Spleen (tissue), 11 donors: ENCODE measurements around the gene CARM1. TPM values are rescaled to one million over a fixed set of nuclear protein-coding genes. Genes with fewer than 3 reads are reported as not detected.

Experiments
- DNase-seq: peaks from one replicate; pipeline ENCODE4 v3.0.0-alpha.2; 2020
- H3K27ac ChIP-seq, 8 donors: fragments of 200-600 bp; sonication (generic) in 7 of 8; 1 replicate in 4 of 8; 2 replicates in 4 of 8; pipeline versions ENCODE4 v1.5.0 to v1.8.0; 2016 to 2021; ENCODE audit warnings: inconsistent platforms in 4 of 8, mild to moderate bottlenecking in 4 of 8, moderate library complexity in 1 of 8
- H3K27me3 ChIP-seq, 7 donors: fragments of 200-600 bp; sonication (generic) in 6 of 7; replicated peaks in 1 of 7; 1 replicate in 4 of 7; 2 replicates in 3 of 7; pipeline versions ENCODE4 v1.5.0 to v1.8.0; 2016 to 2021; ENCODE audit warnings: inconsistent platforms in 3 of 7, mild to moderate bottlenecking in 1 of 7
- H3K36me3 ChIP-seq, 6 donors: fragments of 200-600 bp; sonication (generic) in 5 of 6; 1 replicate in 4 of 6; 2 replicates in 2 of 6; pipeline versions ENCODE4 v1.5.0 to v1.8.0; 2016 to 2021; ENCODE audit warnings: inconsistent platforms in 2 of 6
- H3K4me1 ChIP-seq, 6 donors: fragments of 200-600 bp; sonication (generic) in 5 of 6; 1 replicate in 3 of 6; 2 replicates in 3 of 6; pipeline versions ENCODE4 v1.5.0 to v1.8.0; 2016 to 2021; ENCODE audit warnings: inconsistent platforms in 3 of 6
- H3K4me3 ChIP-seq, 8 donors: fragments of 200-600 bp; sonication (generic) in 7 of 8; 1 replicate in 4 of 8; 2 replicates in 4 of 8; pipeline versions ENCODE4 v1.5.0 to v1.8.0; 2016 to 2021; ENCODE audit warnings: inconsistent platforms in 4 of 8, mild to moderate bottlenecking in 4 of 8, moderate library complexity in 2 of 8
- H3K9me3 ChIP-seq, 8 donors: fragments of 200-600 bp; sonication (generic) in 7 of 8; 1 replicate in 4 of 8; 2 replicates in 4 of 8; pipeline versions ENCODE4 v1.5.0 to v1.8.0; 2016 to 2021; ENCODE audit warnings: inconsistent platforms in 4 of 8
- POLR2A ChIP-seq, 3 donors: fragments of 450-650 bp; IDR thresholded peaks; one replicate each; pipeline ENCODE4 v1.5.1; 2017; ENCODE audit warnings: antibody characterized with exemption in 3 of 3, mild to moderate bottlenecking in 1 of 3
- POLR2AphosphoS5 ChIP-seq, 3 donors: sonication (generic); formaldehyde crosslinking; IDR thresholded peaks; one replicate each; pipeline ENCODE4 v1.5.1; 2017; ENCODE audit warnings: antibody characterized with exemption in 3 of 3
- WGBS, 5 donors: extraction: QIAGEN DNeasy Blood & Tissue Kit in 3 of 5; methylation state at CpG; one replicate each; pipeline versions ENCODE4 v1.1.5 to v1.1.7; 2013 to 2018; 5-methylcytosine and 5-hydroxymethylcytosine counted together
- intact Hi-C: fragments of 100-400 bp; cut with DNase I; formaldehyde crosslinking; loops from one replicate; pipeline ENCODE4 v1.15.0; 2023; ENCODE audit warnings: low total_unique reads
- polyA plus RNA-seq, 3 donors: library from polyadenylated mRNA; stranded (reverse); fragments of 200-250 nt; gene quantifications; one replicate each; pipeline ENCODE4 v1.2.1, GENCODE V29; 2013
- total RNA-seq, 7 donors: library from RNA; depleted of rRNA in 3 of 7; stranded (reverse); fragments of >200 nt in 3 of 7; fragmentation: NEBNext Ultra II Directional in 4 of 7; extraction: Animal tissue kit (Norgen Biotek cat#: 25700) in 4 of 7; gene quantifications; one replicate each; pipeline versions ENCODE4 v1.1.0 to v1.2.1, GENCODE V29; 2016 to 2021
- TF ChIP-seq, protein P1 (sequence below), 11 experiments: fragments of 200-600 bp in 7 of 11; fragments of 450-650 bp in 4 of 11; sonication (generic) in 4 of 11; IDR thresholded peaks in 8 of 11; conservative IDR thresholded peaks in 3 of 11; 1 replicate in 7 of 11; 2 replicates in 4 of 11; pipeline versions ENCODE4 v1.4.0 to v1.8.0; 2016 to 2021; ENCODE audit warnings: antibody characterized with exemption in 11 of 11, inconsistent platforms in 4 of 11, mild to moderate bottlenecking in 1 of 11
- donor health status: healthy with polysubstance abuse.
- donor health status: DM: no; HTN: no; CAD: no; lungs with moderate emphysema.
- donor health status: DM: no; HTN: no; CAD: no.
- donor health status: Bipolar disorder and iron deficiency.
- donor health status: healthy.
- donor health status: DM: no; HTN: no; CAD: no.
- donor health status: DM: yes; HTN: yes; CAD: no.

CARM1 gene
- total and polyA plus RNA-seq, 10 donors: 13.6 to 32.0 (median 24.6) TPM

DNA sequence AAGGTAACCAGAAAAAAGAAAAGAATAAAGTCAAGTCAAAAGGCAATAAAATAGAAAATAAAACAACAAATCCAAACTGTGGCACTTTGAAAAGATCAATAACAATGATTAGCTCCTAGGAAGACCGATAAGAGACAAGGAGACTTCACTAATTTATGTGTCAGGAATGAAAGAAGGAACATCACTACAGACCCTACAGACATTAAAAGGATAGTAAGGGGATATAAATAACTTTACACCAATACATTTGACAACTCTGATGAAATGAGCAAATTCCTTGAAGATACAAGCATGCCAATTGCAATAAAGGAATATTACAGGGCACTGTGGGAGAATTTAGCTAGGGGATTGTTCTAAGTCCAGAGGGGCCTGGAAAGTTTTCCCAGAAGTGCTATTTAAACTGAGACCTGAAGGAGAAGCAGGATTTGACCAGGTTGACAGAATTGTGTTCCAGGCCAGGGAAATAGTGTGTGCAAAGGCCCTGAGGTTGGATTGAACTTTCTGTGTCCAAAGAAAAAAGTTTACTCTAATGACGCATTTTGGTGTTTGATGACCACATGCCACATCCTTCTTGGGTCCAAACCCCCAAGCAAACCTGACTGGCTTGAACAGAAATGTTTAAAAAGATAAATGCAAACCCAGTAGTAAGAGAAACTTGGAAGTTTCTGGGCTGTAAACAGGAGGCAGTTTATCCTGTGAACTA is 24.7 kb upstream of the CARM1 start:
- H3K4me1 ChIP-seq: peaks cover 0 to 23% (median 2%) of the 10 kb centered on the region in 6 donors
- WGBS, 5 donors: 84 to 90% (median 89%) methylated on average over 2 of the region's 2 CpGs
- intact Hi-C loops: no loop called here
- peaks cover 0 to 22% (median 11%) of the 10 kb centered on the region in 8 donors for H3K9me3 ChIP-seq
- H3K36me3 ChIP-seq: peaks cover 0 to 15% (median 0%) of the 10 kb centered on the region in 6 donors
- H3K27me3 ChIP-seq: peaks cover 0 to 25% (median 0%) of the 10 kb centered on the region in 7 donors
- no peak overlapping the region for H3K27ac ChIP-seq
- no peak overlapping the region for H3K4me3 ChIP-seq
- DNase-seq: no peak
- TF ChIP-seq POLR2AphosphoS5 (IDR thresholded peaks at IDR 0.05) (no peak), POLR2A (IDR thresholded peaks at IDR 0.05) (no peak)
- TF ChIP-seq, protein P1, sequence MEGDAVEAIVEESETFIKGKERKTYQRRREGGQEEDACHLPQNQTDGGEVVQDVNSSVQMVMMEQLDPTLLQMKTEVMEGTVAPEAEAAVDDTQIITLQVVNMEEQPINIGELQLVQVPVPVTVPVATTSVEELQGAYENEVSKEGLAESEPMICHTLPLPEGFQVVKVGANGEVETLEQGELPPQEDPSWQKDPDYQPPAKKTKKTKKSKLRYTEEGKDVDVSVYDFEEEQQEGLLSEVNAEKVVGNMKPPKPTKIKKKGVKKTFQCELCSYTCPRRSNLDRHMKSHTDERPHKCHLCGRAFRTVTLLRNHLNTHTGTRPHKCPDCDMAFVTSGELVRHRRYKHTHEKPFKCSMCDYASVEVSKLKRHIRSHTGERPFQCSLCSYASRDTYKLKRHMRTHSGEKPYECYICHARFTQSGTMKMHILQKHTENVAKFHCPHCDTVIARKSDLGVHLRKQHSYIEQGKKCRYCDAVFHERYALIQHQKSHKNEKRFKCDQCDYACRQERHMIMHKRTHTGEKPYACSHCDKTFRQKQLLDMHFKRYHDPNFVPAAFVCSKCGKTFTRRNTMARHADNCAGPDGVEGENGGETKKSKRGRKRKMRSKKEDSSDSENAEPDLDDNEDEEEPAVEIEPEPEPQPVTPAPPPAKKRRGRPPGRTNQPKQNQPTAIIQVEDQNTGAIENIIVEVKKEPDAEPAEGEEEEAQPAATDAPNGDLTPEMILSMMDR (IDR thresholded peaks at IDR 0.05 in 8 of 11, conservative IDR thresholded peaks at IDR 0.05 in 3 of 11): no peak

DNA sequence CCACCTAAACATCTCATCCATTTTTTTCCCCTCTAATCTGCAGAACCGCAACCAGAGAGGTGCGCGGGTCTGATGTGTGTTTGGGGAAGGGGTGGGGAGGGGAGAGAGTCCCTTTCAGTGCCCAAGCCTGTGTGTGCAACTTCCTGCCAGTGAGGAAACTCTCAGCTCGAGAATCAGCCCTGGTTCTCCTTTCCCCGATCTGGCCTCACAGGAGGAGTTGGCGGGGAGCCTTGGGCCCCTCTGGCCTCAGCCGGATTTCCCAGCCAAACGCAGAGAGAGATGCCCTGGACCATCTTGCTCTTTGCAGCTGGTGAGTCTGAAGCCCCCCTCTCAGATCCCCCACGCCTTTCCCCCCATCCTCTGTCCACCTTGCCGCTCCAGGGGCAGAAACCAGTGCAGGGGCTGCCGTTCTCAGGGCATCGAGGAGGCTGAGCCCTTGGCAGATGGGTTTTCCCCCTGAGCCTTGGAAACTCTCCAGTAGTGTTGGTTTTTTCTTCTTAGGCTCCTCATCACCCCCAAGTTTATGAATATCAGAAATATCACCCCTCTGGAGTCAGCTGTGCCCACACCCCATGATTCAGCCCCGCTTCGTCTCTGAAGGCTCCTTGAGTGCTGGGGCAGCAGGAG is 23.0 kb upstream of the CARM1 start, which contains the start of gene C19orf38:
TSS of gene C19orf38 (plus strand) at position 186 of the 627 bp plus-strand sequence. CDS start at position 280, 94 bp downstream.
- intact Hi-C loops: no loop called here
- H3K4me3 ChIP-seq: peak within 1 kb of the TSS in 6 of 8 donors; percentile 2 to 58 (median 22)
- H3K4me1 ChIP-seq: peaks cover 0 to 23% (median 2%) of the 10 kb centered on the region in 6 donors
- H3K9me3 ChIP-seq: peaks cover 0 to 22% (median 11%) of the 10 kb centered on the region in 8 donors
- TF ChIP-seq POLR2A (IDR thresholded peaks at IDR 0.05) (no peak), POLR2AphosphoS5 (IDR thresholded peaks at IDR 0.05) (peak in 2 of 3 donors; percentile 24 to 49)
- TF ChIP-seq, protein P1 (IDR thresholded peaks at IDR 0.05 in 8 of 11, conservative IDR thresholded peaks at IDR 0.05 in 3 of 11): no peak
- WGBS, 5 donors: 14 to 24% (median 22%) methylated on average over 14 of the region's 14 CpGs
- DNase-seq: peak; percentile 84
- H3K27ac ChIP-seq: peak within 1 kb of the TSS in 7 of 8 donors; percentile 51 to 87 (median 74)
- H3K36me3 ChIP-seq: peaks cover 0 to 27% (median 0%) of the 10 kb centered on the region in 6 donors
- peaks cover 0 to 25% (median 0%) of the 10 kb centered on the region in 7 donors for H3K27me3 ChIP-seq

DNA sequence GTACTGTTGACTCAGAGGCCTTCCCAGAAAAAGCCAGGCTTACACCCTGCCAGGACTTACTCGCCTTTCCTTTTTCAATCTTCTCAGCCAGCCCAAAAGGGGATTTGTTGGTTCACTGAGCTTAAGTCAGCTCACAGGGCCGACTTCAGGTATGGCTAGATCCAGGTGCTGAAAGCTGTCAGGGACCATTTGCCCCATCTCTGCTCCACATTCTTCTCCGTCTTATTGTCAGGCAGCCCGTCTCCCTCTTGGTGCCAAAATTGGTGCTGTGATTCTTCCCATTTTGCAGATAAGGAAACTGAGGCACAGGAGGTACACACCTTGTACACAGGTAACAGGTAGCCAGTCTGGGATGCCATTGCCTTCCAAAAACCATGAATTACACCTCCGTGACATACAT is 20.7 kb upstream of the CARM1 start:
- intact Hi-C loops: no loop called here
- Histone ChIP-seq H3K36me3 (peaks cover 0 to 43% (median 0%) of the 10 kb centered on the region in 6 donors), H3K4me1 (peaks cover 0 to 23% (median 2%) of the 10 kb centered on the region in 6 donors), H3K9me3 (peaks cover 0 to 18% (median 11%) of the 10 kb centered on the region in 8 donors), H3K27ac (no peak overlapping the region), H3K27me3 (peaks cover 0 to 25% (median 0%) of the 10 kb centered on the region in 7 donors), H3K4me3 (no peak overlapping the region)
- 91 to 98% (median 92%) methylated on average over 5 of the region's 5 CpGs for WGBS, 5 donors
- DNase-seq: no peak
- TF ChIP-seq, protein P1 (IDR thresholded peaks at IDR 0.05 in 8 of 11, conservative IDR thresholded peaks at IDR 0.05 in 3 of 11): no peak
- TF ChIP-seq POLR2AphosphoS5 (IDR thresholded peaks at IDR 0.05) (no peak), POLR2A (IDR thresholded peaks at IDR 0.05) (no peak)
